Putamen (tissue), 1 donor: ENCODE results near the gene BRAF.
"Not testable (repeated sequence)": the region's sequence is repeated elsewhere in the genome, so short reads cannot be mapped to it uniquely, and the experiment has no call there.

ENCODE experiments used
- DNase-seq: peaks from one replicate; pipeline ENCODE4 v3.0.0-alpha.2; 2016; ENCODE audit warnings: low spot score

BRAF gene

GRCh38 chr7:140876519-140877248 is 48.0 kb downstream of the BRAF start:
- no peak for DNase-seq

GRCh38 chr7:140873434-140873833 is 51.3 kb downstream of the BRAF start:
- DNase-seq, result no peak

GRCh38 chr7:140870003-140870402 is 54.7 kb downstream of the BRAF start:
- no peak for DNase-seq

- no peak for DNase-seq
Observed at GRCh38 chr7:140869430-140869829, 55.3 kb downstream of the BRAF start.

- no peak for DNase-seq
Observed at GRCh38 chr7:140867467-140868462, 57.0 kb downstream of the BRAF start.

GRCh38 chr7:140866926-140867325 is 57.8 kb downstream of the BRAF start:
- no peak for DNase-seq

- DNase-seq, result no peak
Observed at GRCh38 chr7:140864732-140865131, 60.0 kb downstream of the BRAF start.

- DNase-seq, result no peak
Observed at GRCh38 chr7:140863867-140864266, 60.9 kb downstream of the BRAF start.

- DNase-seq, result no peak
Observed at GRCh38 chr7:140863184-140863583, 61.5 kb downstream of the BRAF start.

- DNase-seq, result no peak
Observed at GRCh38 chr7:140857048-140857447, 67.7 kb downstream of the BRAF start.

- no peak for DNase-seq
Observed at GRCh38 chr7:140841166-140841715, 83.5 kb downstream of the BRAF start.

- DNase-seq, result no peak
Observed at GRCh38 chr7:140831724-140832123, 93.0 kb downstream of the BRAF start.

- DNase-seq, result no peak
Observed at GRCh38 chr7:140829720-140830119, 95.0 kb downstream of the BRAF start.

GRCh38 chr7:140828741-140829140 is 96.0 kb downstream of the BRAF start:
- no peak for DNase-seq

GRCh38 chr7:140817383-140817782 is 107.3 kb downstream of the BRAF start:
- not testable (repeated sequence) for DNase-seq

- DNase-seq, result peak; percentile 62
Observed at GRCh38 chr7:140810830-140811556, 113.7 kb downstream of the BRAF start.

- no peak for DNase-seq
Observed at GRCh38 chr7:140810385-140810784, 114.3 kb downstream of the BRAF start.

GRCh38 chr7:140778975-140779374 is 145.8 kb downstream of the BRAF start:
- DNase-seq, result no peak

- DNase-seq, result no peak
Observed at GRCh38 chr7:140778568-140778967, 146.2 kb downstream of the BRAF start.

- DNase-seq, result no peak
Observed at GRCh38 chr7:140774371-140774770, 150.4 kb downstream of the BRAF start.

GRCh38 chr7:140773104-140773503 is 151.6 kb downstream of the BRAF start:
- no peak for DNase-seq

- DNase-seq, result no peak
Observed at GRCh38 chr7:140771826-140772225, 152.9 kb downstream of the BRAF start.
